K562 (cell line): Measurements from ENCODE around the gene GPR152. TPM values are rescaled to one million over a fixed set of nuclear protein-coding genes. Genes with fewer than 3 reads are reported as not detected.

ENCODE experiments used
- BMI1 ChIP-seq: fragments of 150-350 bp; IDR thresholded peaks from 2 replicates; pipeline ENCODE4 v1.6.1; 2014; ENCODE audit warnings: low read length
- CEBPG ChIP-seq, 3 experiments: fragments of 200-800 bp in 1 of 3; sonication (Bioruptor generic) in 1 of 3; sonication (generic) in 1 of 3; formaldehyde crosslinking in 1 of 3; IDR thresholded peaks in 2 of 3; conservative IDR thresholded peaks in 1 of 3; 2 replicates each; pipeline versions ENCODE4 v1.6.1 to v1.8.0; 2016 to 2022; ENCODE audit warnings: missing compliant biosample characterization in 2 of 3, missing genetic modification characterization in 2 of 3, mild to moderate bottlenecking in 1 of 3, missing genetic modification reagents in 1 of 3
- ESRRA ChIP-seq: fragments of 450-650 bp; IDR thresholded peaks from 2 replicates; pipeline ENCODE4 v1.6.1; 2014; ENCODE audit warnings: low read depth, mild to moderate bottlenecking, moderate library complexity, borderline replicate concordance
- FOXA1 ChIP-seq: fragments of 450-650 bp; IDR thresholded peaks from 2 replicates; pipeline ENCODE4 v1.6.1; 2016; ENCODE audit warnings: mild to moderate bottlenecking, borderline replicate concordance
- GTF2F1 ChIP-seq: IDR thresholded peaks from 2 replicates; pipeline ENCODE4 v1.6.1; 2011; ENCODE audit warnings: low read depth, low read length, improper control_type of control experiment
- KDM4B ChIP-seq, 2 experiments: fragments of 450-650 bp in 1 of 2; sonication (generic) in 1 of 2; IDR thresholded peaks; 2 replicates each; pipeline ENCODE4 v1.6.1; 2016 to 2017; ENCODE audit warnings: borderline replicate concordance in 2 of 2, antibody characterized with exemption in 1 of 2, low read depth in 1 of 2, mild to moderate bottlenecking in 1 of 2
- PKNOX1 ChIP-seq: fragments of 450-650 bp; IDR thresholded peaks from 2 replicates; pipeline ENCODE4 v1.6.1; 2016
- POLR2B ChIP-seq: fragments of 450-650 bp; IDR thresholded peaks from 2 replicates; pipeline ENCODE4 v1.6.1; 2018; ENCODE audit warnings: low read depth; ENCODE audit not compliant: partially characterized antibody
- RBBP5 ChIP-seq: fragments of 200-600 bp; sonication (generic); IDR thresholded peaks from 2 replicates; pipeline ENCODE4 v1.6.1; 2012; ENCODE audit warnings: borderline replicate concordance, mild to moderate bottlenecking, low read length, control low read depth, inconsistent platforms; ENCODE audit not compliant: insufficient read depth, poor library complexity, severe bottlenecking
- ZBTB11 ChIP-seq, 3 experiments: fragments of 200-800 bp in 1 of 3; fragments of 250-450 bp in 1 of 3; fragments of 450-650 bp in 1 of 3; sonication (Bioruptor Pico) in 1 of 3; sonication (Bioruptor generic) in 1 of 3; formaldehyde crosslinking in 1 of 3; IDR thresholded peaks; 2 replicates each; pipeline versions ENCODE4 v1.6.1 to v1.8.0; 2016 to 2022; ENCODE audit warnings: mild to moderate bottlenecking in 2 of 3, missing genetic modification characterization in 2 of 3, missing compliant biosample characterization in 1 of 3, moderate library complexity in 1 of 3
- ZNF354B ChIP-seq: fragments of 250-450 bp; sonication (Bioruptor Pico); IDR thresholded peaks from 2 replicates; pipeline ENCODE4 v1.4.0; 2020
- ZNF384 ChIP-seq: IDR thresholded peaks from 2 replicates; pipeline ENCODE4 v1.6.1; 2012; ENCODE audit warnings: low read depth, low read length, improper control_type of control experiment
- ZNF586 ChIP-seq: fragments of 450-650 bp; formaldehyde crosslinking; conservative IDR thresholded peaks from 2 replicates; pipeline ENCODE4 v1.4.0; 2020; ENCODE audit warnings: mild to moderate bottlenecking, moderate library complexity
- ZNF639 ChIP-seq, 2 experiments: fragments of 200-800 bp in 1 of 2; sonication (Bioruptor generic) in 1 of 2; sonication (generic) in 1 of 2; formaldehyde crosslinking in 1 of 2; IDR thresholded peaks in 1 of 2; conservative IDR thresholded peaks in 1 of 2; 2 replicates each; pipeline versions ENCODE4 v1.5.0 to v1.6.1; 2016 to 2020; ENCODE audit warnings: missing compliant biosample characterization in 1 of 2, missing genetic modification characterization in 1 of 2, missing genetic modification reagents in 1 of 2
- ZNF644 ChIP-seq: fragments of 200-800 bp; sonication (Bioruptor generic); IDR thresholded peaks from 2 replicates; pipeline ENCODE4 v1.6.1; 2016; ENCODE audit warnings: low read depth, missing genetic modification characterization, missing compliant biosample characterization
- polyA plus RNA-seq, 8 experiments: library from polyadenylated mRNA; depleted of rRNA in 4 of 8; stranded (reverse) in 5 of 8; unstranded in 3 of 8; fragments of >200 nt; fragmentation: Nextera tagmentation in 2 of 8; fragmentation: Illumina TruSeq in 1 of 8; extraction: Ambion mirVana in 2 of 8; extraction: Trizol in 1 of 8; gene quantifications; 2 replicates each; pipeline versions ENCODE4 v1.2.1 to v1.2.3, GENCODE V29; 2011 to 2014; ENCODE audit warnings: inconsistent platforms in 1 of 8, missing spikeins in 1 of 8
- total RNA-seq, 7 experiments: library from RNA; depleted of rRNA in 6 of 7; stranded (reverse); fragments of >200 nt in 6 of 7; fragmentation: Illumina TruSeq in 2 of 7; extraction: Trizol in 2 of 7; gene quantifications; 2 replicates each; pipeline versions ENCODE4 v1.2.1 to v1.2.3, GENCODE V29; 2011 to 2021; ENCODE audit warnings: low replicate concordance in 1 of 7
- TF ChIP-seq, protein P1 (sequence below): fragments of 250-450 bp; sonication (Bioruptor Pico); IDR thresholded peaks from 2 replicates; pipeline ENCODE4 v1.8.0; 2022; ENCODE audit warnings: moderate library complexity, mild to moderate bottlenecking, inconsistent platforms

GPR152 gene
- total and polyA plus RNA-seq, 9 of the 15 experiments (the other 6 are each of a cell fraction or from before 2014, with no cell fraction given) = not detected

DNA sequence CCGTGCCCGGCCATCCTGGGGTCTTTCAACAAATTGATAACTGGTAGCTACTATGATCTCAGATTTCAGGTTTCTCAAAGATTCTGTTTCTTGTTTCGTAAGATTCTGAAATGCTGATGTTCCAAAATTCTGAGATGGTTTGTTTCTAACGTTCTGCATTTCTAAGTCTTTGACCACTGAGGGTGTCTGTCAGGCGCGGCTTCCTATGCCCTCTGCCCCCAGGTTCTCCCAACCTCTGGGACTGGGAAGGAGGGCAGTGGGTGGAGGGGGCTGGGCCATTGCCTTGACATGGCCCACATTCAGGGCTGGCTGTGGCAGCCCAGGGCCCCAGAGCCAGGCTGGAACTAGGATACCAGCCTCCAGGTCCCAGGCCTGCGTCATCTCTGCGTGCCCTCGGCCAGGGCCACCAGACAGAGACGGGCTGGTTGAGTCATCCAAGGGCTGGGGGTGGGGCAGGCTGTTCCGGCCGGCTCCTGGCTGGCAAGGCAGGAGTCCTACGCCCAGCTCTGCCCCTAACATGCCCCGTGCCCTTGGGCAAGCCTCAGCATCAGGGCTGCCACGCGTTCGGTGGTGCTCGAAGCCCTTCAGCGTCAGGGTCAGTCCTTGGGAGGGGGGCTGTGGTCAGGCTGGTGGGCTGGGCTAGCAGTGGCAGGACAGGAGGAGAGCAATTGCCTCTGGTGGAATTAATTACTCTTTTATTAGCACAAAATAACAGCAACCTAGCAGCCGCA is 11.3 kb upstream of the GPR152 start (continued):
- TF ChIP-seq, protein P1, sequence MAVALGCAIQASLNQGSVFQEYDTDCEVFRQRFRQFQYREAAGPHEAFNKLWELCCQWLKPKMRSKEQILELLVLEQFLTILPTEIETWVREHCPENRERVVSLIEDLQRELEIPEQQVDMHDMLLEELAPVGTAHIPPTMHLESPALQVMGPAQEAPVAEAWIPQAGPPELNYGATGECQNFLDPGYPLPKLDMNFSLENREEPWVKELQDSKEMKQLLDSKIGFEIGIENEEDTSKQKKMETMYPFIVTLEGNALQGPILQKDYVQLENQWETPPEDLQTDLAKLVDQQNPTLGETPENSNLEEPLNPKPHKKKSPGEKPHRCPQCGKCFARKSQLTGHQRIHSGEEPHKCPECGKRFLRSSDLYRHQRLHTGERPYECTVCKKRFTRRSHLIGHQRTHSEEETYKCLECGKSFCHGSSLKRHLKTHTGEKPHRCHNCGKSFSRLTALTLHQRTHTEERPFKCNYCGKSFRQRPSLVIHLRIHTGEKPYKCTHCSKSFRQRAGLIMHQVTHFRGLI (CRISPR knock-in tag) = no peak
- TF ChIP-seq KDM4B (IDR thresholded peaks at IDR 0.05; ENCODE audit: borderline replicate concordance in 2 of 2, low read depth in 1 of 2) = no peak
- no peak for TF ChIP-seq ZNF384
- TF ChIP-seq POLR2B = peak; percentile 64
- TF ChIP-seq ZNF354B (CRISPR knock-in tag) = no peak
- peak; percentile 54; the same call in 1 of the 2 replicates for TF ChIP-seq ZNF644 (tag)
- TF ChIP-seq CEBPG (CRISPR knock-in tag; IDR thresholded peaks at IDR 0.05) = peak; percentile 65
- TF ChIP-seq CEBPG (tag; conservative IDR thresholded peaks at IDR 0.05 in 1 of 2, IDR thresholded peaks at IDR 0.05 in 1 of 2) = peak in 1 of 2 experiments; percentile 43; a peak in 3 of 4 replicates
- TF ChIP-seq ZNF586 (CRISPR knock-in tag) = no peak
- TF ChIP-seq BMI1 = no peak
- TF ChIP-seq GTF2F1 = no peak
- 0 out of 2 replicates have a peak, but pooled peaks have one; percentile 25 for TF ChIP-seq ESRRA
- TF ChIP-seq FOXA1 = no peak
- TF ChIP-seq RBBP5 = no peak
- peak in 2 of 3 experiments; percentile 21 to 34; a peak in 1 of 6 replicates for TF ChIP-seq ZBTB11 (CRISPR knock-in tag; IDR thresholded peaks at IDR 0.05)
- TF ChIP-seq ZNF639 (CRISPR knock-in tag; conservative IDR thresholded peaks at IDR 0.05 in 1 of 2, IDR thresholded peaks at IDR 0.05 in 1 of 2) = peak in 1 of 2 experiments; percentile 10; a peak in 1 of 4 replicates
- TF ChIP-seq PKNOX1 = no peak
